NCI-H2081 (cell line): ENCODE results near the gene PAX3.
A peak's percentile ranks its signal among the peaks of the same experiment; 100 is the strongest.

Source experiments
- DNase-seq, 2 experiments: peaks; one replicate each; lab custom pipeline; 2025; lab: John Stamatoyannopoulos, UW

The PAX3 gene

DNA sequence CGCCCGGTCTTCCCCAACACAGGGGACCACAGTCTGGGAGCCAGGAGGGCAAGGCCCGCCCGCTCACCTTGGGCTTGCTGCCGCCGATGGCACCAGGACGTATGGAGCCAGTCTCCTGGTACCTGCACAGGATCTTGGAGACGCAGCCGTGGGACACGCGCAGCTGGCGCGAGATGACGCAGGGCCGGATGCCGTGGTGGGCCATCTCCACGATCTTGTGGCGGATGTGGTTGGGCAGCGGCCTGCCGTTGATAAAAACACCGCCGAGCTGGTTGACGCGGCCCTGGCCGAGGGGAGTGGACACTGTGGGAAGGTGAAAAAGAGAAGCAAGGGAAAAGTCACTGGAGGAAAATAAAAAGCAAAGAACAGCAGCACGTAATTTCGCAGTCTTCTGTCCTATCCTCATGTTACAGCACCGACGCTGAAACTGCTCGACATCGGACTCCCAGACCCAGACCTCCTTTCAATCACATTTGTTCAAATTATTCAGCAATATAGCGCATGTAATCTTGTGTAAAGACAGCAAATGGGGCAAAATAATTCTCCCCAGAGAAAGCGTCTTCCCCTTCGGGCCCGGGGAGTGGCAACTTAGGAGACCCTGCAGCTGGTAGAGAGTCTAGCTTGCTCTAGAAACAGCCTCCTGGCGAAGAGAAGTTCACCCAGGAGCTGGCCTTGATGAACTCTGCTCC is 1.7 kb downstream of the PAX3 start:
- no peak for DNase-seq

DNA sequence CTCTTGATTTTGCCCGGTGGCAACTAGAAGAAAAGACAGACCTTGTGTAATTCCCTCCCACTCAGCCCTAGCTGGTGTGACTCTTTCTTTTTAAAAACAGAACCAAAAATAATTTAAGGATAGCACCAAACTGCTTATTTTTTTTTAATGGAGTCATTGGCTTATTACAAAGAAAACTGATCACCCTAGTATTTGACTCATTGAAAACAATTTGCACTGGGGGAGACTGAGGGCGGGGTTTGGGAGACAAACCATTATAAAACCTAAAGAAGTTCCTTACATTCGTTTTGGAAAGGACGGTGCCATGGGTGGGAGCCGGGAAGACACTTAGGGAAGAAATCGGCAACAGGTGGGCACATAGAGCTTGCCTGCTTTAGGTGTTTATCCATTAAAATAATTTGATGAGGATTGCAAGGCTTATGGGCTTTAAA is 2.5 kb downstream of the PAX3 start:
- no peak for DNase-seq

- no peak for DNase-seq
Observed at GRCh38 chr2:222295368-222296062, 3.3 kb downstream of the PAX3 start.

GRCh38 chr2:222294996-222295367 is 3.8 kb downstream of the PAX3 start:
- no peak for DNase-seq

- no peak for DNase-seq
Observed at GRCh38 chr2:222293660-222294630, 4.9 kb downstream of the PAX3 start.

DNA sequence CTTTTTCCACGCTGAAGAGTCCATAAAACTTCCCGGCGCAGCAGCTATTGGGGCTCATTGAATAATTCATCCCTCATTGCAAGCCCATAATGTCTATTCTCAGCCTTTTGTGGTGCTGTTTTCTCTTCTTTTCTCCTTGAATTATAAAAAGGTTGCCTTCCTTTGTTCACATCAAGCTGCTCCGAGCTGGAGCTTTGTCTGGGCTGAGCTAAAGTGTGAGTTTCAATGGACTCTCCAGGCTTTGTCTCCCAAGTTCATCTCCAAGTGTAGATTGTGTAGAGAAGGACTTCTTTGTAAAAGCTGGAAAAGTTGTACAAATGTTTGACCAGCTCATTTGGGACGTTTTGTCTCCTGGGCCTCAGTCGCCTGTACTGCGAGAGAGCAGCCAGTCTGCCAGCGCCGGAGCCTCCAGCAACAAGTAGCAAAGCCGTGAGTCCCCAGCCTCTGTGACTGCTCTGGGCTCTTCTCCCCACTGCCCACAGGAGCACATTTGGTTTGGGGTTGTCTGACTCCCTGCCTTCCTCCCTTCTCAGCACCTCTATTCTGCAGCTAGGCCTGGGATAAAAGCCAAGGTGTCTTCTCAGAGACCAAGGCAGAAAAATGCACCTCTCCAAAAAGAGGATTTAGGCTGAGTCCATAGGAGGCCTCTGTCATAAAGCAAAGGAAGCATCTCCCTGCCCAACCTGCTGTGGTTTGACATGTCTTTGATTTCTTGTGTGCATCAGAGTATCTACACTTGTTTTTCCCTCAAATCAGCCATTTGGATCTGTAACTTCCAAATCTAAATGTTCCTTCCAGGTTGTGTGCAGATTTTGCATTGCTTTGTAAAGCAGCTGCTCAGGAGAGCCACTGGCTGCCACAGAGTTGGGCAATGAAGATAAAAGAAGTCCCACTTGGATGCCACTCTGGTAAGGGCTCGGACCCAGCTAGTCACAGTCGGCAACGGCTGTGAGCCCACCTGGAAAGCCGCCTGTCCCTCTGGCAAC is 6.4 kb downstream of the PAX3 start:
- no peak for DNase-seq

DNA sequence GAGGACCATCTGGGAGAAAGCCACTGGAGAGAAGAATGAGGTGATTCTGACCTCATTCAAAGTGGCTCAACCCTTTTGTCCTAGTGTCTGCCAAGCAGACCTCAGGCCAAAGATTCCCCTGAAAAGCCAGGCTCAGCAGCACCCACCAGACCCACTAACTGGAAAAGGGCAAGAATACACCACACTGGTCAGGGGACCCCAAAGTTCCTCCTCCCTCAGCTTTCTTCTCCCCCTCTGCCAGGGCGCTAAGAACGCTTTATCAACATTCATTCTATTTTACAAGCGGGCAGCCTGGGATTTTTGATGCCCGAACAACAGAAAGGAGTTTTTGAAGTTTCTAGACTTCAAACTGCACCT is 7.3 kb downstream of the PAX3 start:
- DNase-seq, result no peak

GRCh38 chr2:222290736-222291484 is 7.9 kb downstream of the PAX3 start:
- DNase-seq, result no peak

GRCh38 chr2:222290401-222290735 is 8.4 kb downstream of the PAX3 start:
- no peak for DNase-seq

DNA sequence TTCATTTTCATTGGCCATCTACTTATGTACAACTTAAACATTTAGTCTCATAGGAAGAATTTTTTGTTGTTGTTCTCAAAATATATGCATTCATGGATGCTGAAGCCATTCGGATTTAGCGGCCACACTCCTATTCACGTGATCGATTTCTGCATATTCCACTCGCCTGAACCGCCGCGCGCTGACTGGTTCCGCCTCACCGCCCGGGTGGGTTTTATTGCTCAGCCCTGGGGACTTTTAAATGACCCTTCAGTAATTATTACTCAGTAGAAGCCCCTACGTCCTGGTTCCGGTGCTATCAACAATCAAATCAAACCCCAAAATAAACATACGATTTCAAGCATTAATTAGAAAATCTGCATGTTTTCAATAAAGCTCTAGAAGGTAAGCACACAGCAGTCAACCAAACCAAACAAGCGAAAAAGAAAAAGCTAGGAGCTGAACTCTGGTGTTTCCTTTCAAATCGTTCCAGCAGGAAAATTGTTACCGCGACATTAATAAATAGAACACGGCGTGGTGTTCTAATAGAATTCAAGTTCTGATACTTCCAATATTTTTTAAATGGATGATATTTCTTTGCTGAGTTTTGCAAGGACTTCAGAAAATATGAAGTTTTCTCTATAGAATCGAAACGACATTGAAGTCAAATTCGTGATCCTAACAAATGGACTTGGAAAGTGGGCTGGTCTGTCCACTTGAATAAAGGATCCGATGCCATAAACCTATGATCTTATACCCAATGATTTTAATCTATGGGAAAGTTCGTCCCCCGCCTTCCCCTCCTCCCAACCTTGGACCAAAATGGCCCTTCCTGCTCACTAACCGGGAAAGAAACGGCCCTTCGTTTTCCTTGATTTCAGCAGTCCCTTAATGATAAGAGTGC is 9.3 kb downstream of the PAX3 start:
- DNase-seq, result no peak

DNA sequence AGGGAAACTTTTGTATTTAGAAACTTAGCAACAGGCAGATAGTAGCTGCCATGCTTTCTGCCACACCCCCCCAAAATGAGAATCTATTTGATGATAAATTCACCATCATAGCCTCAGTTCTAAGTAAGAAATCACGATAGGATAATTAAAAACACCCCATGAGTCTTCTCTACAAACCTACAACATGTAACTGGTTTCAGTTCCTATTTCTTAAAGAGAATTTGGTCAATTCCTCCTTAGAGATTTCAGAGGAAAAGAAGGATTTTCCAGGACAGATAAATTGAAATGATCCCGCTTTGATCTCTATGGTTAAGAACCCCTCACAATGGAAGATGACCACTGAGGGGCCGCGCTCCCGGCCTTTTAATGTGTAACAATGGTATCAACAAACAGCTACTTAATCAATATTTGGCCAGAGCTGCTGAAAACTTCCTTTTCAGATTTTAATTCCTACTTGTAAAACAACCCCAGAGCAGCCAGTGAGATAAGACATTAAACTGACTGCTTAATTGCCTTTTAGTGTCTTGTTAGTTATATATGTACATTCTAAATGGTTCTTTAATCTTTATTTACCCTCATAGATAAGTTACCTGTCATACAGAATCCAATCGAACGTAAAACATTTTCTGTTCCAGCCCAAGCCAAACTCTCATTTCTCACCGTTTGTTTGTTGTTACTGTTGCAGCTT is 10.1 kb downstream of the PAX3 start:
- no peak for DNase-seq

DNA sequence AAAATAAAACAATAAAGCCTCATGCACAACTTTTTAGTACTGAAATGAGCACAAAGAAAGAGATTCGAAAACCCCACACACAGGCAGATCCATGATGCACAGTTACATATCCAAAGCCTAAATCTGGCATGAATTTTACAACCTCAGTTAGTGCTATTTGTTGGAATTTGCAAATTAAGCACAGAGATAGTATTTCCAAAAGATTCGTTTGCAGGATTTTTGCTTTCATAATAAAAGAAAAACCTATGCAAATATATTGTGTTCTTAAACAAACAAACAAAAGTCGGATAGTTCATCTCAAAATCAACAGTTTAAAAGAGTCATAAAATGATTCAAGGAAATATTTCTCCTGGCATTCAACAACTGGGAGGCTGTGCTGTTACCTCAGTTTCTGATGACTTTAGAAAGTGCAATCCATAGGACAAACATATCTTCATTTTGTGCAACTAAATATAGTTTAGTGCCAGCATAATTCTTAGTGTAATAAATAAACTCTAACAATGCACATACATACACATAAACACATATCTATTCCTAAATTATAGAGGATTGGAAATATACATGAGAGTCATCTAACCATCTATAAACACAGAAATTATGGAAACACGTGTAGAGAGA is 10.8 kb downstream of the PAX3 start:
- no peak for DNase-seq

DNA sequence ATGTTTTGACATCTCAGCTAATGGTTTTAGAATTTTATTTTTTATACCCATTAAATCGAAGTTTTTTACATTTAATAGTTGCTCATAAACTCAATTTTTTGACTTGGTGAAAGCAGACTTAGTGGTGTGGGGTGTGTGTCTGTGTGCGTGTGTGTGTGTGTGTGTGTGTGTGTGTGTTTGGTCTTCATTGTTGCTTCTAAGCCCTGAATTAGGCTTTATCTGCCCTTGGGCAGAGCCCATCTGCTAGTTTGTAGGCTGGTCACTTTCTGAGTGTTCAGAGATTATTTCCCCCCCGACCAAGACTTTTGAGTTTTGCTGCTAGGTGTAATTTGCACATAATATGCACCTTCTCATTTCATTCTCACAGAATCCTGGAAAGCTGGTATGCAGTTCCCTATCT is 14.3 kb downstream of the PAX3 start:
- DNase-seq, result no peak

DNA sequence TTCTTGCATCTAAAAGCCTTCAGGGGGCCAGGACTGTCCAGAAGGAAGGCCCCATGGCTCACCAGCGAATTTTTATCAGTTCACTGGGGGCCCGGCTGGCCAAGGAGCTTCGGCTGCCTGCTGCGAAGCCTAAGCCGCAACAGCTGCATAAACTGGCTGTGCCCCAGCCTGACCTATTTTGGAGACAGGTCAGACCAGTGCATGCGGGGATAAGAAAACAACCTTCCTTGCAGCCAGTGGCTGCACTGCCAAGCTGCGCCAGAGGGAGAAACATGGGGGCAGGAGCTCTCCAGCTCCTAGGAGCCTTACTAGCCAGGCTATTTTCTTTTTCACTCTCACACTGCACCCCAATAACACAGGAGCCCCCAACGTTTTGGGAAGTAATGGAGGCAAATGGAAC is 15.2 kb downstream of the PAX3 start:
- no peak for DNase-seq

DNA sequence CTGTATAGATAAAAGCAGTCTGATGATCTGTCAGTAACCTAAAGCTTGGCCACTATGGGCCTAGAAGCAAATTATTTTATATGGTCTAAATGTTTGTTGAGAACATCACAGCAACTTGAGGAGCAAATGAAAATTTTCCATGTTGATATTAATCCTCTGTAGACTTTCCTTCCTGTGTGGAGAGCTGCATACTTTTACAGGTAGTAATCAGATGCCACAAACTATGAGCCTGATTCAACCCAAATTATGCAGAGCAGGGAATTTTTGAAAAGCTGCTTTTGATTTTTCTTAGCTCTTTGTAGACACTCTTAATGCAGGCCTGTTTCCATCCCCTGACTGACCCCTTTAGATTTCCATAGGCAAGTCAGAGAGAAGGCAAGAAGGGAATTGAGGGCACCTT is 17.3 kb downstream of the PAX3 start:
- DNase-seq, result no peak

- no peak for DNase-seq
Observed at GRCh38 chr2:222280795-222281194, 18.0 kb downstream of the PAX3 start.

GRCh38 chr2:222272446-222273015 is 26.3 kb downstream of the PAX3 start:
- DNase-seq, result peak; percentile 69 to 88

- DNase-seq, result no peak
Observed at GRCh38 chr2:222271854-222272253, 26.9 kb downstream of the PAX3 start.

DNA sequence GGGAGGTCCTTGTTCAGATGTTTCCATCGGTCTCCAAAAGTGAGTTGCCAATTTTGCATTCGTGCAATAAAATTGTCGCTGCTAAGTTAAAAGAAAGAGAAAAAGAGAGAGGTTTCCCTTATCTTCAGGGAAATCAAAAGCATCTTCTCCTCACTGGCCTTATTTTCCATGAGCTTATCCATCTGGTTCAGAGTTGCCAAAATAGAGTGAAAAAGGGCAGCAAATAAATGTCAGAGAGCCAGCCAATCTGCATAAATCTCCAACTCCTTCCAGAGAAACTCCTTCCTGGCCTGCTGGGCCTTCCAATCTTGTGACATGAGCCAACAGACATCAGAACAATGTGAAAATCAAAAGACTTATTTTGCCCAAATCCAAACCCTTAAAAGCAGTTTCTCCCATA is 28.4 kb downstream of the PAX3 start:
- DNase-seq, result no peak
